A673 (cell line): ENCODE data around the gene GBX1.

Experiments
- CTCF ChIP-seq: fragments of 300-800, 200-600 bp; sonication (generic); conservative IDR thresholded peaks from 2 replicates; pipeline ENCODE4 v1.5.1; 2017; ENCODE audit warnings: low read depth, mild to moderate bottlenecking, antibody characterized with exemption, low read length, moderate library complexity, mixed read lengths
- EZH2 ChIP-seq: fragments of 200-600 bp; sonication (generic); IDR thresholded peaks from 2 replicates; pipeline ENCODE4 v1.6.1; 2017; ENCODE audit warnings: borderline replicate concordance, low read depth, mild to moderate bottlenecking, mixed read lengths, antibody characterized with exemption, low read length; ENCODE audit not compliant: poor library complexity, severe bottlenecking

GRCh38 chr7:151138153-151138851 lies 29.2 kb downstream of the GBX1 start:
- TF ChIP-seq CTCF: no peak
- no peak for TF ChIP-seq EZH2
